ENCODE measurements around the gene UFD1. TPM values are rescaled to one million over a fixed set of nuclear protein-coding genes. Genes with fewer than 3 reads are reported as not detected.

The UFD1 gene
- total and polyA plus RNA-seq, 9 of the 15 experiments (the other 6 are each of a cell fraction or from before 2014, with no cell fraction given): 238 to 645 (median 363) TPM

DNA sequence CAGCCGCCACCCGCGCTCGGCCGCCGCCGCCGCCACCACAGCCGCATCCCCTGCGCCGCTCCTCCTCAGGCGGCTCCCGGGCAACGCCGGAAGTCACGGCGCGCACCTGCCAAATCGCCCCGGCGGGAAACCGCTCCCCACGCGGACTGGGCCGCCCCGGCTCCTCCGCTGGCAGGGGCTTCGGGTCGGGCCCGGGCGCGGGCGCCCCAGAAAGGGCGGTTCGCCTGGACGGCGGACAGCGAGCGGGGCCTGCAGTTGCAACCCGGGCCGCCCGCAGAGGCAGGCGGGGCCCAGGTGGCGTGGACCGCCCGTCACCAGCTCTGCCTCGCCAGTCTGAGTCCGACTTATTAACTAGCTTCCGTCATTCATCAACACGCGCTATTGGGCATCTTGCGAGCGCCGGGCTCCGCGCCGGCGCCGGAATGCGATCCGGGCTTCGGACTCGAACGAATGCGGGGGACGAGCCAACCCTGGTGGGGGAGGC, 47.3 kb downstream of the UFD1 start, which contains the start of gene HIRA (continued):
- TF ChIP-seq, protein P1, sequence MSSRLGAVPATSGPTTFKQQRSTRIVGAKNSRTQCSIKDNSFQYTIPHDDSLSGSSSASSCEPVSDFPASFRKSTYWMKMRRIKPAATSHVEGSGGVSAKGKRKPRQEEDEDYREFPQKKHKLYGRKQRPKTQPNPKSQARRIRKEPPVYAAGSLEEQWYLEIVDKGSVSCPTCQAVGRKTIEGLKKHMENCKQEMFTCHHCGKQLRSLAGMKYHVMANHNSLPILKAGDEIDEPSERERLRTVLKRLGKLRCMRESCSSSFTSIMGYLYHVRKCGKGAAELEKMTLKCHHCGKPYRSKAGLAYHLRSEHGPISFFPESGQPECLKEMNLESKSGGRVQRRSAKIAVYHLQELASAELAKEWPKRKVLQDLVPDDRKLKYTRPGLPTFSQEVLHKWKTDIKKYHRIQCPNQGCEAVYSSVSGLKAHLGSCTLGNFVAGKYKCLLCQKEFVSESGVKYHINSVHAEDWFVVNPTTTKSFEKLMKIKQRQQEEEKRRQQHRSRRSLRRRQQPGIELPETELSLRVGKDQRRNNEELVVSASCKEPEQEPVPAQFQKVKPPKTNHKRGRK (tag; IDR thresholded peaks at IDR 0.05): no peak
- TF ChIP-seq TRIM28 (IDR thresholded peaks at IDR 0.05) (no peak), ZNF24 (IDR thresholded peaks at IDR 0.05) (no peak), POLR2G (IDR thresholded peaks at IDR 0.05; ENCODE audit: low read depth, low read length) (peak; percentile 70; the same call in 1 of the 2 replicates), RFX1 (IDR thresholded peaks at IDR 0.05) (no peak), EP300 (IDR thresholded peaks at IDR 0.05; ENCODE audit: low read length) (peak; percentile 70), ZZZ3 (IDR thresholded peaks at IDR 0.05) (no peak), TCF7L2 (IDR thresholded peaks at IDR 0.05; ENCODE audit: low read depth, low read length) (peak; percentile 61), GTF2F1 (IDR thresholded peaks at IDR 0.05; ENCODE audit: low read depth, low read length) (0 out of 2 replicates have a peak, but pooled peaks have one; percentile 75), NCOA6 (IDR thresholded peaks at IDR 0.05) (no peak), SLC30A9 (CRISPR knock-in tag; IDR thresholded peaks at IDR 0.05) (peak; percentile 83; the same call in 1 of the 2 replicates), MTA2 (IDR thresholded peaks at IDR 0.05; ENCODE audit: low read depth) (no peak), ZNF253 (CRISPR knock-in tag; conservative IDR thresholded peaks at IDR 0.05) (no peak), RNF2 (IDR thresholded peaks at IDR 0.05) (no peak), CEBPB (tag; IDR thresholded peaks at IDR 0.05) (no peak), CTBP1 (IDR thresholded peaks at IDR 0.05; ENCODE audit: borderline replicate concordance) (no peak), ZNF134 (CRISPR knock-in tag; conservative IDR thresholded peaks at IDR 0.05) (peak; percentile 61; the same call in 1 of the 2 replicates), MYC (IDR thresholded peaks at IDR 0.05; ENCODE audit: low read depth, low read length) (peak; percentile 84), MYC (CRISPR knock-in tag; IDR thresholded peaks at IDR 0.05; ENCODE audit: borderline replicate concordance, low read depth) (no peak; the same call in 1 of the 2 replicates)
- TF ChIP-seq, protein P2, sequence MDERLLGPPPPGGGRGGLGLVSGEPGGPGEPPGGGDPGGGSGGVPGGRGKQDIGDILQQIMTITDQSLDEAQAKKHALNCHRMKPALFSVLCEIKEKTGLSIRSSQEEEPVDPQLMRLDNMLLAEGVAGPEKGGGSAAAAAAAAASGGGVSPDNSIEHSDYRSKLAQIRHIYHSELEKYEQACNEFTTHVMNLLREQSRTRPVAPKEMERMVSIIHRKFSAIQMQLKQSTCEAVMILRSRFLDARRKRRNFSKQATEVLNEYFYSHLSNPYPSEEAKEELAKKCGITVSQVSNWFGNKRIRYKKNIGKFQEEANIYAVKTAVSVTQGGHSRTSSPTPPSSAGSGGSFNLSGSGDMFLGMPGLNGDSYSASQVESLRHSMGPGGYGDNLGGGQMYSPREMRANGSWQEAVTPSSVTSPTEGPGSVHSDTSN (CRISPR knock-in tag; IDR thresholded peaks at IDR 0.05; ENCODE audit: low read depth): no peak
- TF ChIP-seq, protein P2 (tag; conservative IDR thresholded peaks at IDR 0.05; ENCODE audit: low read depth): no peak
- TF ChIP-seq, protein P3, sequence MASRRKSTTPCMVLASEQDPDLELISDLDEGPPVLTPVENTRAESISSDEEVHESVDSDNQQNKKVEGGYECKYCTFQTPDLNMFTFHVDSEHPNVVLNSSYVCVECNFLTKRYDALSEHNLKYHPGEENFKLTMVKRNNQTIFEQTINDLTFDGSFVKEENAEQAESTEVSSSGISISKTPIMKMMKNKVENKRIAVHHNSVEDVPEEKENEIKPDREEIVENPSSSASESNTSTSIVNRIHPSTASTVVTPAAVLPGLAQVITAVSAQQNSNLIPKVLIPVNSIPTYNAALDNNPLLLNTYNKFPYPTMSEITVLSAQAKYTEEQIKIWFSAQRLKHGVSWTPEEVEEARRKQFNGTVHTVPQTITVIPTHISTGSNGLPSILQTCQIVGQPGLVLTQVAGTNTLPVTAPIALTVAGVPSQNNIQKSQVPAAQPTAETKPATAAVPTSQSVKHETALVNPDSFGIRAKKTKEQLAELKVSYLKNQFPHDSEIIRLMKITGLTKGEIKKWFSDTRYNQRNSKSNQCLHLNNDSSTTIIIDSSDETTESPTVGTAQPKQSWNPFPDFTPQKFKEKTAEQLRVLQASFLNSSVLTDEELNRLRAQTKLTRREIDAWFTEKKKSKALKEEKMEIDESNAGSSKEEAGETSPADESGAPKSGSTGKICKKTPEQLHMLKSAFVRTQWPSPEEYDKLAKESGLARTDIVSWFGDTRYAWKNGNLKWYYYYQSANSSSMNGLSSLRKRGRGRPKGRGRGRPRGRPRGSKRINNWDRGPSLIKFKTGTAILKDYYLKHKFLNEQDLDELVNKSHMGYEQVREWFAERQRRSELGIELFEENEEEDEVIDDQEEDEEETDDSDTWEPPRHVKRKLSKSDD (conservative IDR thresholded peaks at IDR 0.05; ENCODE audit: low read length): peak; percentile 78
- TF ChIP-seq, protein P4, sequence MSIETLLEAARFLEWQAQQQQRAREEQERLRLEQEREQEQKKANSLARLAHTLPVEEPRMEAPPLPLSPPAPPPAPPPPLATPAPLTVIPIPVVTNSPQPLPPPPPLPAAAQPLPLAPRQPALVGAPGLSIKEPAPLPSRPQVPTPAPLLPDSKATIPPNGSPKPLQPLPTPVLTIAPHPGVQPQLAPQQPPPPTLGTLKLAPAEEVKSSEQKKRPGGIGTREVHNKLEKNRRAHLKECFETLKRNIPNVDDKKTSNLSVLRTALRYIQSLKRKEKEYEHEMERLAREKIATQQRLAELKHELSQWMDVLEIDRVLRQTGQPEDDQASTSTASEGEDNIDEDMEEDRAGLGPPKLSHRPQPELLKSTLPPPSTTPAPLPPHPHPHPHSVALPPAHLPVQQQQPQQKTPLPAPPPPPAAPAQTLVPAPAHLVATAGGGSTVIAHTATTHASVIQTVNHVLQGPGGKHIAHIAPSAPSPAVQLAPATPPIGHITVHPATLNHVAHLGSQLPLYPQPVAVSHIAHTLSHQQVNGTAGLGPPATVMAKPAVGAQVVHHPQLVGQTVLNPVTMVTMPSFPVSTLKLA (conservative IDR thresholded peaks at IDR 0.05): no peak
